ENCODE results near the gene SLU7.
A peak's percentile ranks its signal among the peaks of the same experiment; 100 is the strongest.

GRCh38 chr5:160439205-160439600 lies 20.3 kb upstream of the SLU7 start:
- TF ChIP-seq, protein P1, sequence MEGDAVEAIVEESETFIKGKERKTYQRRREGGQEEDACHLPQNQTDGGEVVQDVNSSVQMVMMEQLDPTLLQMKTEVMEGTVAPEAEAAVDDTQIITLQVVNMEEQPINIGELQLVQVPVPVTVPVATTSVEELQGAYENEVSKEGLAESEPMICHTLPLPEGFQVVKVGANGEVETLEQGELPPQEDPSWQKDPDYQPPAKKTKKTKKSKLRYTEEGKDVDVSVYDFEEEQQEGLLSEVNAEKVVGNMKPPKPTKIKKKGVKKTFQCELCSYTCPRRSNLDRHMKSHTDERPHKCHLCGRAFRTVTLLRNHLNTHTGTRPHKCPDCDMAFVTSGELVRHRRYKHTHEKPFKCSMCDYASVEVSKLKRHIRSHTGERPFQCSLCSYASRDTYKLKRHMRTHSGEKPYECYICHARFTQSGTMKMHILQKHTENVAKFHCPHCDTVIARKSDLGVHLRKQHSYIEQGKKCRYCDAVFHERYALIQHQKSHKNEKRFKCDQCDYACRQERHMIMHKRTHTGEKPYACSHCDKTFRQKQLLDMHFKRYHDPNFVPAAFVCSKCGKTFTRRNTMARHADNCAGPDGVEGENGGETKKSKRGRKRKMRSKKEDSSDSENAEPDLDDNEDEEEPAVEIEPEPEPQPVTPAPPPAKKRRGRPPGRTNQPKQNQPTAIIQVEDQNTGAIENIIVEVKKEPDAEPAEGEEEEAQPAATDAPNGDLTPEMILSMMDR (IDR thresholded peaks at IDR 0.05; ENCODE audit: low read depth, low read length, poor library complexity, severe bottlenecking), result peak; percentile 89
- TF ChIP-seq EZH2phosphoT487 (IDR thresholded peaks at IDR 0.05; ENCODE audit: borderline replicate concordance, low read length), result no peak

All from DOHH2 (cell line).